NCI-H524 (cell line): ENCODE results near the gene SYNE1.
"Not testable (repeated sequence)": the region's sequence is repeated elsewhere in the genome, so short reads cannot be mapped to it uniquely, and the experiment has no call there.

Source experiments
- DNase-seq, 2 experiments: peaks; one replicate each; lab custom pipeline; 2025; lab: John Stamatoyannopoulos, UW

Gene SYNE1

GRCh38 chr6:152423216-152424103, 213.7 kb downstream of the SYNE1 start:
- peak in 1 of 2 experiments; percentile 5 for DNase-seq

GRCh38 chr6:152421496-152421895, 215.7 kb downstream of the SYNE1 start:
- not testable (repeated sequence) for DNase-seq

GRCh38 chr6:152420696-152421095, 216.5 kb downstream of the SYNE1 start:
- DNase-seq, result no peak

DNA sequence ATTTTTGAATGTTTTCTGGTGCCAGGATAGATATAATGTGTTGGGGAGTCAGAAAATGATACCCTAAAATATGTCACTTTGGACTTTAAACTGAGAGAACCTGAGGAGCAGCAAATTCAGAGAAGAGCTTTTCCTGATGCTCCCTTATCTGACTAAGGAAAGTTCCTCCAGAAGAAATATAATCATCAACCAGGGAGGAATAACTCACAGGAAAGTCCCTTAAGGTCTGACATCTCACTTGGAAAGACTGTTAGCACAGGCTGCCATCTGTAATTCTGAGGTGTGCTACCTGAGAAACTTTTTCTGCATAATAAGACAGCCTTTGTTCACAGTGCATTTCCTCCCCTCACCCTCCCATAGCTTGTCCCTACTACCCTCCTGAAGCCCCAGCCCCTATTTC, 218.6 kb downstream of the SYNE1 start:
- no peak for DNase-seq

DNA sequence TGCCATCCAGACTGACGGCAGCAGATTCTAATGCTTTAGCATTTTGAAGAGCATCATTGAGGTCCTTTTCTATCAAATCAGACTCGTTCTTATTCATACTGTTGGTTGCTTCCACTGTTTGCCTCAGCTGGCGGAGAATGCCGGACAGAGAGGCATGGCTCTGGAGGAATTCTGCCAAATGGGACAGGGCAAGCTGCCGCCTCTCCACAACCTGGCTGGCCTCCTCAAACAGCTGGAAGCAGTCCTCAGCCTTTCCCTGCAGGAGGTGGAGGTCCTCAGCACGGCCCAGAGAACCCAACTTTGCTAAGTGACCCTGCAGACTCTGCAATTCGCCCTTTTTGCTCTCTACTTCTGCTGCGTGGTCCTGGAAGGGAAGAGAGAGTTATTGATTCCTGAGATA, 220.5 kb downstream of the SYNE1 start:
- no peak for DNase-seq

GRCh38 chr6:152404936-152405595, 232.1 kb downstream of the SYNE1 start:
- no peak for DNase-seq

GRCh38 chr6:152404086-152404857, 232.9 kb downstream of the SYNE1 start:
- no peak for DNase-seq

DNA sequence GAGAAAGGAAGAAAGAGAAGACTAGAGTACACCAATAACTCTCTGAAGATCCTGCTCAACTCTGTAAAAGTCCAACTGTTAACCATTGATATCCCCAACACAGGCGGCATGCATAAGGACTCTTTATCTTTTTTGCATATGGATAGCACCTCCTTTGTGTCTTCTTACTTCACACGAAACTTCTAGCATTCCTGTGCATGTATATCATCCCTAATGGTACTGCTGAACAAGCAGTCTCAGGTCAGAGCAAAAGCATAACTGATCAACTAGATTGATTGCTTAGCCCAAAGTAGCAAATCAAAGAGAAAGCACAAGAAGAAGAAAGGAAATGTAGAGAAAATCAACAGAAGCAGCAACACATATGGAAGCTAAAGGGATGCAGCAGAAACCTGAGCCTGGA, 234.4 kb downstream of the SYNE1 start:
- no peak for DNase-seq

- DNase-seq, result no peak
These were observed 235.2 kb downstream of the SYNE1 start for GRCh38 chr6:152401978-152402377.

DNA sequence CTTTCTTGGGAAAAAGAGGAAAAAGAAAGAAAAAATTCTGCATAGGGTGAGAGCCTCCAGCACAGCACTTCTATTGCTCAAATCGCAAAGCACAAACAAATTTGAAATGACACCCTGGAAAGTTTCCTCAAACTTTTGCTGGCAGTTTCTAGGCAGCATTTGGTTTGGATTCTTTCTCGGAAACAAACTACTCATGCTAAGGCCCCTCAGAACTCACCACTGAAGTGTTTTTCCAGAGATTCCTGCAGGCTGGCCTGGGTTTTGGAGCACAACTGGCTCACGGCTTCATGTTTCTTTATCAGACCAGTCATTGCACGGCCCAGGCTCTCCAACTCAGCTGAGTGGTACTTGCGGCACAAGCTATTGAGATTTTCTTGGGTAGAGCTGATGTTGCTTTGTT, 237.8 kb downstream of the SYNE1 start:
- no peak for DNase-seq

DNA sequence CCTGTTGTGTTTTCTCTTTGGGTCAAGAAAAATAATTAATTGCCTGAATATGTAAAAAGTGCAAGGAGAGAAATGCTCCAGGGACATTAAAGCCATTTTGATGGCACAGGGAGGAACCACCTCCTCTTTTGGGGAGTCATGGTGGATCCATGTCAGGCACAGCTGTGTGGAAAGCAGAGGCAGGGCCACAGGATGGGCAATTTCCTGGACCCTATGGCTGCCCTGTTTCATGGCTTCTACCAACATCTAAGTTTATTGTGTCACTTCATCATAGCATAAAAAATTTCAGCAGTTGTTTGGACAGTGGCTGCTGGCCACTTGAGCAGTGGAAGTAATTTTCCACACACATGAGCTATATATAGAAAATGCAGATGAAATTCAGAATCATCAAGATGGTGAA, 238.2 kb downstream of the SYNE1 start:
- DNase-seq, result no peak

DNA sequence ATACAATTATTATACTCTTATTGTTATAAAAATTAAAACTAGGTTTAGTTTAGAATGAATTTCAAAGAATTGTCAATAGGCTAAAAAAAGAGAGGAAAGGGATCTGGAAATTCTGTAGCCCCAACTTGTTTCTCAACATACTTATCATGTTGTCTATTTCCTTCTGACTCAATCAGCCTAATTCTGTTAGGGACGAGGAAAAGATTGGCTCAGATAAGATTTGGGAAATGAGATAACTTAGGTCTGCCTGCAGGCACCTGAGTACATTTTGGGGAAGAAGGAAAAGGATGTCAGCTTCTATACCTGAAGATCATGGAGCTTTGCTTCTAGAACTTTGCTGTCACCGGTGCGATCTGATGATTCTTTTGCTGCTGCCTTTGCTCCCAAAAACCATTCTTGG, 238.8 kb downstream of the SYNE1 start:
- no peak for DNase-seq

GRCh38 chr6:152394303-152394702, 242.9 kb downstream of the SYNE1 start:
- no peak for DNase-seq

DNA sequence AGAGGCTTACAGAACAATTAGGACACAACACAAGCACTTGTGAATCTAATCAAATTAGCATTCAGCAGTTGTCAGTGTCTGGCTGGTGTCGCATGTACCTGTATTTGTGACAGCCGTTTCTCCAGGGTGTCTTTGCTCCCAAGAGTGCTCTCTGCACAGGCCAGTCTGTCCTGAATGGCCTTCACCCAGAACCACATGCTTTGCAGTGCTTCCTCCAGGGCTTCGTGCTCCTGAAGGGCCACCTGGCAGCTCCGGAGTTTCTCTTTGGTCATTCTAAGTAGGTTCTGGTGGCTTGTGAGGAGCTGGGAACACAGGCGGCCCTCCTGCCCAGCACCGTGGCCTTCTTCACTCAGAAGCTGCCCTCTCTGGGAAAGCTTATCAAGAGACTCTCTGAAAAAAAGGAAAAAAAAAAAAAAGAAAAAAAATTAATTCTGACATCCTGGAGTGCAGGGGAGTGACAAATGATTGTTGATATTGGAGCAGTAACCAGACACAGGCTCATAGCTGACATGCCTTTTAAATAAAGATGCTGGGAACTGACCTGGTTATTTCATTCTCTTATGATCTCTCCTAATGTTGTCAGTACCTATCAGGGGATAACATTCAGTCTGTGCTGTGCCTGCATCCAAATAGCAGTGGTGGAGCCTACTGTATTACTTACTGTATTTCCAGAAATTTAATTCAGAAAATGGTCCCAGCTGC, 245.8 kb downstream of the SYNE1 start:
- DNase-seq, result no peak

GRCh38 chr6:152387091-152387490, 250.1 kb downstream of the SYNE1 start:
- no peak for DNase-seq

DNA sequence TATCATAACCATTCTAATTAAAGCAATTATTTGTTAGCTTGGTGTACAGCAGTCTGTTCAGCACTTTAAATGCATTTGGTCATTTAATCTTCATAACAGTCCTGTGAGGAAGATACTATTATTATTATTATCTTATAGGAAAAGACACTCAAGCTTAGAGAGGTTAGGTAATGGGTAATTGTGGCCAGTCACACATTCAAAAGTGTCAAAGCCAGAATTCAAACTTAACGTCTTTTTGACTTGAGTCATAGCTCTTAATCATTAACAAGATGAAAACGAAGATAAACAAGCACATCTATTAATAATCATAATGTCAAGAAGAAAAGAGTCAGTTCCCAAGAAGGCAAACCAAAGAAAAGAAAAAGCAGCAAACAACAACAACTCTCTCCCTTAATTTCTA, 251.0 kb downstream of the SYNE1 start:
- no peak for DNase-seq

DNA sequence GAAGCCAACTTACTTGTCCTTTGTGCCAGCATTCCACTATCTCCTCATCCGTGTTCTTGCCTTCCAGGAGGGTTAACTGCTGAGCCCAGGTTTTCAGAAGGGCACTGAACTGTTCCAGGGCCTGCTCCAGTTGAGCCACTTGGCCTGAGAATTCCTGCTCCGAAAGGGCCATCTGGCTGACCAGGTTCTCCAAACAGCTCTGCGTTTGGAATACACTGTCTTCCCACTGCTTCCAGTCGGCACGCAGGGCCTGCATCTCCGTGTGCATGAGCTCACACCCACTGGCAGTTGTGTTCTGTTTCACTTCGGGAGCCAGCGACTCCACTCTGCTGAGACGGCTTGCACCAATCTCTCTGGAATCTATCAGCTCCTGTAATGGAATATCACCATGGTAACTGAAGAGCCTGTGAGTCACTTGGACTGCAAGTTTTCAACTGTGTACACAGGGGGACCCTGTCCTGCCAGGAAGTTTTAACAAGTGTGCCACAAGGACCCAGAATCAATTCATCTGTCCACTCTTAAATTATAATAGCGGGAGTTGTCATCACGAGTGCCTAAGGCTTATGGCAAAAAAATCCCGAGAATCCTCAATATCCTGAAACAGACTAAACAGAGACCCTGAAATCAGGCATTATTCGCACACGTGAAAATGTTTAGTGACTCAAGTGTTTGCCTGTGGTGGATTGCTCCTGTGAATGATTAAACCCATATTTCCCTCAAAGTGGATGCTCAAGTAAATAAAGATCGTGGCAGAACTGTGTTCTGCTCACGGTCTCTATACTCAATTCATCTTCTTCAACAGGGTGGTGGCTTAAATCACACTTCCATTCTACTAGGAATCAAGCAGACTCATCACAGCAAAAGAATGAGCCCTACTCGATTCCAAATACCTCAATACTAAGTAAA, 255.9 kb downstream of the SYNE1 start:
- peak; percentile 37 to 74 for DNase-seq

GRCh38 chr6:152380351-152380767, 256.8 kb downstream of the SYNE1 start:
- peak; percentile 75 to 86 for DNase-seq

GRCh38 chr6:152379423-152379822, 257.7 kb downstream of the SYNE1 start:
- no peak for DNase-seq

- no peak for DNase-seq
These were observed 259.0 kb downstream of the SYNE1 start for GRCh38 chr6:152378169-152378568.

DNA sequence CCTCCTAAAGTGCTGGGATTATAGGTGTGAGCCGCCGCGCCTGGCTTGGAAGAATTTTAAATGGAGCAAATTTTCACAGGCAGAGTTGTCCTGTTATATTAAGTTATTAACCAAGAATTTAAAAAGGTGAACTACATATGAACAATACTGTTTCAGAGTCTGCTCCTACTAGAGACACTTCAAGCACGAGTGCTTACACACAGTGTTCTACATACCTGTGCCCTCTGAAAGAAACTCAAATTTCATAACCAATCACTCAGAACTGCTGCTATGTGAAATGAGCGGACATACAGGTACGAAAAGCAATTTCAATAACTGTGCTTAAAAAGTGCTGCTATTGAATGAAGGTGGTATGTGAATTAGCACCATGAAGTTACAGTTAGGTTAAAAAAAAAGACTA, 262.0 kb downstream of the SYNE1 start:
- no peak for DNase-seq
